Measurements from ENCODE around the gene BTBD6. TPM values are rescaled to one million over a fixed set of nuclear protein-coding genes. Genes with fewer than 3 reads are reported as not detected.

The BTBD6 gene
- total and polyA plus RNA-seq, 2 experiments from 2014 or later, result 2.2 to 11.6 TPM

DNA sequence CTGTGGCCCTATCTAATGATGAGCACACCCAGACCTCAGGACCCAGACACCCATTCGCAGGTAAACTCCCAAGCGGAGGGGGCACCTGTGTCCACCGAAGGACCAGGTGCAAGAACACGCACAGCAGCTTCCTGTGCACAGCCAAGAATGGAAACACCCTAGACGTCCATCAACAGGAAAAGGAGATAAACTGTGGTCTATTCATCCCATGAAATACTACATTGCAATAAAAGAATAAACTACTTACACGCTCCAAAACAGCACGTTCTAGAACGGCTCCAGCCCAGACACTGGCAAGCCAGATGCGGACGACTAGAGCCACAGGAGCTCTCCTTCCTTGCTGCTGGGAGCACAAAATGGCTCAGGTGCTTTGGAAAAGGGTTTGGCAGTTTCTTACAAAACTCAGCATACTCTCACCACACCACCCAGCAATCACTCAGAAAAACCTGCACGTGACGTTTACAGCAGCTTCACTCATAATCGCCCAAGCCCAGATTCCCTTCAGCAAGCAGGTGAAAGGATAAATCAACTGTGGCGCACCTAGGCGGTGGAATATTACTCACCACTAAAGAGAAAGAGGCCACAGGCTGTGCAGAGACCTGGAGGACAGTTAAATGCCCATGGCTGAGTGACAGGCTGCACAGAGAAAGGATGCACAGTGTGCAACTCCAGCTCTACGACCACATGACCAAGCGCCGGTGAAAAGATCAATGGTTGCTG is 31.5 kb downstream of the BTBD6 start (continued):
- no peak for TF ChIP-seq EZH2phosphoT487 (IDR thresholded peaks at IDR 0.05; ENCODE audit: unreplicated experiment)
- TF ChIP-seq STAT1 (IDR thresholded peaks at IDR 0.05; ENCODE audit: unreplicated experiment), result no peak
- no peak for TF ChIP-seq ZNF331 (CRISPR knock-in tag; IDR thresholded peaks at IDR 0.05; ENCODE audit: low read depth)

- Histone ChIP-seq H3K36me3 (ENCODE audit: insufficient read depth) (no peaks in the 10 kb centered on the region), H3F3A (replicated peaks; ENCODE audit: low read depth) (no peaks in the 10 kb centered on the region), H2AFZ (no peak overlapping the region), H3K4me2 (no peak overlapping the region), H3K4me3 (no peak overlapping the region), H4K20me1 (replicated peaks; ENCODE audit: insufficient read depth) (peaks cover 16% of the 10 kb centered on the region), H3K9me2 (ENCODE audit: insufficient read depth) (no peaks in the 10 kb centered on the region), H3K27ac (ENCODE audit: low read depth) (no peak overlapping the region), H3K4me1 (ENCODE audit: insufficient read depth) (peaks cover 3% of the 10 kb centered on the region; the same call in 1 of the 2 replicates), H3K27me3 (ENCODE audit: insufficient read depth) (no peaks in the 10 kb centered on the region), H3K79me2 (replicated peaks; ENCODE audit: insufficient read depth) (peaks cover 35% of the 10 kb centered on the region)
- Mint-ChIP-seq H3K4me1 (peaks cover 19% of the 10 kb centered on the region), H3K36me3 (ENCODE audit: low read depth) (no peaks in the 10 kb centered on the region), H3K27me3 (ENCODE audit: insufficient read depth, low read depth, poor library complexity) (peaks cover 8% of the 10 kb centered on the region), H3K4me3 (no peak overlapping the region), H3K27ac (no peak overlapping the region), H3K9me3 (no peaks in the 10 kb centered on the region)
- no peak for ATAC-seq
- no peak for DNase-seq (ENCODE audit: low spot score)
- TF ChIP-seq REST (IDR thresholded peaks at IDR 0.05; ENCODE audit: unreplicated experiment), result no peak
- TF ChIP-seq, protein P1, sequence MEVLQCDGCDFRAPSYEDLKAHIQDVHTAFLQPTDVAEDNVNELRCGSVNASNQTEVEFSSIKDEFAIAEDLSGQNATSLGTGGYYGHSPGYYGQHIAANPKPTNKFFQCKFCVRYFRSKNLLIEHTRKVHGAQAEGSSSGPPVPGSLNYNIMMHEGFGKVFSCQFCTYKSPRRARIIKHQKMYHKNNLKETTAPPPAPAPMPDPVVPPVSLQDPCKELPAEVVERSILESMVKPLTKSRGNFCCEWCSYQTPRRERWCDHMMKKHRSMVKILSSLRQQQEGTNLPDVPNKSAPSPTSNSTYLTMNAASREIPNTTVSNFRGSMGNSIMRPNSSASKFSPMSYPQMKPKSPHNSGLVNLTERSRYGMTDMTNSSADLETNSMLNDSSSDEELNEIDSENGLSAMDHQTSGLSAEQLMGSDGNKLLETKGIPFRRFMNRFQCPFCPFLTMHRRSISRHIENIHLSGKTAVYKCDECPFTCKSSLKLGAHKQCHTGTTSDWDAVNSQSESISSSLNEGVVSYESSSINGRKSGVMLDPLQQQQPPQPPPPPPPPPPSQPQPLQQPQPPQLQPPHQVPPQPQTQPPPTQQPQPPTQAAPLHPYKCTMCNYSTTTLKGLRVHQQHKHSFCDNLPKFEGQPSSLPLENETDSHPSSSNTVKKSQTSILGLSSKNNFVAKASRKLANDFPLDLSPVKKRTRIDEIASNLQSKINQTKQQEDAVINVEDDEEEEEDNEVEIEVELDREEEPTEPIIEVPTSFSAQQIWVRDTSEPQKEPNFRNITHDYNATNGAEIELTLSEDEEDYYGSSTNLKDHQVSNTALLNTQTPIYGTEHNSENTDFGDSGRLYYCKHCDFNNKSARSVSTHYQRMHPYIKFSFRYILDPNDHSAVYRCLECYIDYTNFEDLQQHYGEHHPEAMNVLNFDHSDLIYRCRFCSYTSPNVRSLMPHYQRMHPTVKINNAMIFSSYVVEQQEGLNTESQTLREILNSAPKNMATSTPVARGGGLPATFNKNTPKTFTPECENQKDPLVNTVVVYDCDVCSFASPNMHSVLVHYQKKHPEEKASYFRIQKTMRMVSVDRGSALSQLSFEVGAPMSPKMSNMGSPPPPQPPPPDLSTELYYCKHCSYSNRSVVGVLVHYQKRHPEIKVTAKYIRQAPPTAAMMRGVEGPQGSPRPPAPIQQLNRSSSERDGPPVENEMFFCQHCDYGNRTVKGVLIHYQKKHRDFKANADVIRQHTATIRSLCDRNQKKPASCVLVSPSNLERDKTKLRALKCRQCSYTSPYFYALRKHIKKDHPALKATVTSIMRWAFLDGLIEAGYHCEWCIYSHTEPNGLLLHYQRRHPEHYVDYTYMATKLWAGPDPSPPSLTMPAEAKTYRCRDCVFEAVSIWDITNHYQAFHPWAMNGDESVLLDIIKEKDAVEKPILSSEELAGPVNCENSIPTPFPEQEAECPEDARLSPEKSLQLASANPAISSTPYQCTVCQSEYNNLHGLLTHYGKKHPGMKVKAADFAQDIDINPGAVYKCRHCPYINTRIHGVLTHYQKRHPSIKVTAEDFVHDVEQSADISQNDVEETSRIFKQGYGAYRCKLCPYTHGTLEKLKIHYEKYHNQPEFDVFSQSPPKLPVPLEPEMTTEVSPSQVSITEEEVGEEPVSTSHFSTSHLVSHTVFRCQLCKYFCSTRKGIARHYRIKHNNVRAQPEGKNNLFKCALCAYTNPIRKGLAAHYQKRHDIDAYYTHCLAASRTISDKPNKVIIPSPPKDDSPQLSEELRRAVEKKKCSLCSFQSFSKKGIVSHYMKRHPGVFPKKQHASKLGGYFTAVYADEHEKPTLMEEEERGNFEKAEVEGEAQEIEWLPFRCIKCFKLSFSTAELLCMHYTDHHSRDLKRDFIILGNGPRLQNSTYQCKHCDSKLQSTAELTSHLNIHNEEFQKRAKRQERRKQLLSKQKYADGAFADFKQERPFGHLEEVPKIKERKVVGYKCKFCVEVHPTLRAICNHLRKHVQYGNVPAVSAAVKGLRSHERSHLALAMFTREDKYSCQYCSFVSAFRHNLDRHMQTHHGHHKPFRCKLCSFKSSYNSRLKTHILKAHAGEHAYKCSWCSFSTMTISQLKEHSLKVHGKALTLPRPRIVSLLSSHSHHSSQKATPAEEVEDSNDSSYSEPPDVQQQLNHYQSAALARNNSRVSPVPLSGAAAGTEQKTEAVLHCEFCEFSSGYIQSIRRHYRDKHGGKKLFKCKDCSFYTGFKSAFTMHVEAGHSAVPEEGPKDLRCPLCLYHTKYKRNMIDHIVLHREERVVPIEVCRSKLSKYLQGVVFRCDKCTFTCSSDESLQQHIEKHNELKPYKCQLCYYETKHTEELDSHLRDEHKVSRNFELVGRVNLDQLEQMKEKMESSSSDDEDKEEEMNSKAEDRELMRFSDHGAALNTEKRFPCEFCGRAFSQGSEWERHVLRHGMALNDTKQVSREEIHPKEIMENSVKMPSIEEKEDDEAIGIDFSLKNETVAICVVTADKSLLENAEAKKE (CRISPR knock-in tag; IDR thresholded peaks at IDR 0.05), result no peak
- TF ChIP-seq, protein P2, sequence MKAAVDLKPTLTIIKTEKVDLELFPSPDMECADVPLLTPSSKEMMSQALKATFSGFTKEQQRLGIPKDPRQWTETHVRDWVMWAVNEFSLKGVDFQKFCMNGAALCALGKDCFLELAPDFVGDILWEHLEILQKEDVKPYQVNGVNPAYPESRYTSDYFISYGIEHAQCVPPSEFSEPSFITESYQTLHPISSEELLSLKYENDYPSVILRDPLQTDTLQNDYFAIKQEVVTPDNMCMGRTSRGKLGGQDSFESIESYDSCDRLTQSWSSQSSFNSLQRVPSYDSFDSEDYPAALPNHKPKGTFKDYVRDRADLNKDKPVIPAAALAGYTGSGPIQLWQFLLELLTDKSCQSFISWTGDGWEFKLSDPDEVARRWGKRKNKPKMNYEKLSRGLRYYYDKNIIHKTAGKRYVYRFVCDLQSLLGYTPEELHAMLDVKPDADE (IDR thresholded peaks at IDR 0.05), result no peak
- no peak for TF ChIP-seq EZH2phosphoT487 (IDR thresholded peaks at IDR 0.05; ENCODE audit: unreplicated experiment)
- no peak for TF ChIP-seq CREB1 (CRISPR knock-in tag; IDR thresholded peaks at IDR 0.05; ENCODE audit: low read depth)
- no peak for TF ChIP-seq NANOG (IDR thresholded peaks at IDR 0.05; ENCODE audit: borderline replicate concordance)
- TF ChIP-seq STAT1 (IDR thresholded peaks at IDR 0.05; ENCODE audit: unreplicated experiment), result no peak
- TF ChIP-seq ZNF114 (CRISPR knock-in tag; IDR thresholded peaks at IDR 0.05), result no peak
- no peak for TF ChIP-seq JUNB (IDR thresholded peaks at IDR 0.05; ENCODE audit: unreplicated experiment)
- TF ChIP-seq, protein P3, sequence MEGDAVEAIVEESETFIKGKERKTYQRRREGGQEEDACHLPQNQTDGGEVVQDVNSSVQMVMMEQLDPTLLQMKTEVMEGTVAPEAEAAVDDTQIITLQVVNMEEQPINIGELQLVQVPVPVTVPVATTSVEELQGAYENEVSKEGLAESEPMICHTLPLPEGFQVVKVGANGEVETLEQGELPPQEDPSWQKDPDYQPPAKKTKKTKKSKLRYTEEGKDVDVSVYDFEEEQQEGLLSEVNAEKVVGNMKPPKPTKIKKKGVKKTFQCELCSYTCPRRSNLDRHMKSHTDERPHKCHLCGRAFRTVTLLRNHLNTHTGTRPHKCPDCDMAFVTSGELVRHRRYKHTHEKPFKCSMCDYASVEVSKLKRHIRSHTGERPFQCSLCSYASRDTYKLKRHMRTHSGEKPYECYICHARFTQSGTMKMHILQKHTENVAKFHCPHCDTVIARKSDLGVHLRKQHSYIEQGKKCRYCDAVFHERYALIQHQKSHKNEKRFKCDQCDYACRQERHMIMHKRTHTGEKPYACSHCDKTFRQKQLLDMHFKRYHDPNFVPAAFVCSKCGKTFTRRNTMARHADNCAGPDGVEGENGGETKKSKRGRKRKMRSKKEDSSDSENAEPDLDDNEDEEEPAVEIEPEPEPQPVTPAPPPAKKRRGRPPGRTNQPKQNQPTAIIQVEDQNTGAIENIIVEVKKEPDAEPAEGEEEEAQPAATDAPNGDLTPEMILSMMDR (conservative IDR thresholded peaks at IDR 0.05; ENCODE audit: low read depth in 2 of 2), result no peak
- no peak for TF ChIP-seq EZH2 (IDR thresholded peaks at IDR 0.05; ENCODE audit: low read depth, unreplicated experiment)
- no peak for TF ChIP-seq ZNF331 (CRISPR knock-in tag; IDR thresholded peaks at IDR 0.05; ENCODE audit: low read depth)
Measured at GRCh38 chr14:105280525-105280924, 32.2 kb downstream of the BTBD6 start.
